H9 (cell line): ENCODE data around the gene CCDC127. TPM values are rescaled to one million over a fixed set of nuclear protein-coding genes. Genes with fewer than 3 reads are reported as not detected.

Source experiments
- DNase-seq: peaks from one replicate; pipeline ENCODE4 v3.0.0-alpha.2; 2017
- H2AFZ ChIP-seq: one replicate; pipeline ENCODE4 v1.6.1; 2013; ENCODE audit warnings: mild to moderate bottlenecking, low read length, control low read depth, moderate library complexity
- H2AK5ac ChIP-seq: 2 replicates; pipeline ENCODE4 v1.6.1; 2013; ENCODE audit warnings: low read length, control low read depth, mixed read lengths; ENCODE audit not compliant: insufficient read length
- H2BK120ac ChIP-seq: one replicate; pipeline ENCODE4 v1.6.1; 2013; ENCODE audit warnings: low read depth, mild to moderate bottlenecking, low read length, control low read depth, inconsistent platforms; ENCODE audit not compliant: poor library complexity, severe bottlenecking
- H2BK12ac ChIP-seq: 2 replicates; pipeline ENCODE4 v1.6.1; 2013; ENCODE audit warnings: low read length, control low read depth, mixed read lengths, low read depth; ENCODE audit not compliant: insufficient read length
- H2BK15ac ChIP-seq: 2 replicates; pipeline ENCODE4 v1.6.1; 2013; ENCODE audit warnings: low read depth, low read length, control low read depth
- H2BK20ac ChIP-seq: one replicate; pipeline ENCODE4 v1.6.1; 2013; ENCODE audit warnings: low read depth, mild to moderate bottlenecking, low read length, control low read depth, inconsistent platforms; ENCODE audit not compliant: poor library complexity, severe bottlenecking
- H2BK5ac ChIP-seq: 2 replicates; pipeline ENCODE4 v1.6.1; 2013; ENCODE audit warnings: low read length, control low read depth, mixed read lengths; ENCODE audit not compliant: insufficient read length
- H3K14ac ChIP-seq: 2 replicates; pipeline ENCODE4 v1.6.1; 2013; ENCODE audit warnings: low read length, control low read depth; ENCODE audit not compliant: insufficient read depth
- H3K18ac ChIP-seq: 2 replicates; pipeline ENCODE4 v1.6.1; 2013; ENCODE audit warnings: low read depth, mild to moderate bottlenecking, mixed read lengths, low read length, control low read depth; ENCODE audit not compliant: insufficient read length
- H3K23ac ChIP-seq: 2 replicates; pipeline ENCODE4 v1.6.1; 2013; ENCODE audit warnings: low read length, control low read depth, mixed read lengths, low read depth; ENCODE audit not compliant: insufficient read length
- H3K23me2 ChIP-seq: 2 replicates; pipeline ENCODE4 v1.6.1; 2013; ENCODE audit warnings: low read depth, mild to moderate bottlenecking, mixed read lengths, low read length, control low read depth; ENCODE audit not compliant: insufficient read length, poor library complexity, severe bottlenecking
- H3K27ac ChIP-seq: 2 replicates; pipeline ENCODE4 v1.5.1; 2013; ENCODE audit warnings: low read length, control low read depth, mixed read lengths, low read depth; ENCODE audit not compliant: insufficient read length
- H3K27me3 ChIP-seq: 2 replicates; pipeline ENCODE4 v1.6.1; 2013; ENCODE audit warnings: low read length, control low read depth, inconsistent platforms; ENCODE audit not compliant: insufficient read depth
- H3K4ac ChIP-seq: 2 replicates; pipeline ENCODE4 v1.6.1; 2013; ENCODE audit warnings: low read depth, mild to moderate bottlenecking, control low read depth, inconsistent platforms, low read length, moderate library complexity
- H3K4me1 ChIP-seq: 2 replicates; pipeline ENCODE4 v1.6.1; 2013; ENCODE audit warnings: low read length, control low read depth, inconsistent platforms; ENCODE audit not compliant: insufficient read depth
- H3K4me2 ChIP-seq: 2 replicates; pipeline ENCODE4 v1.6.1; 2013; ENCODE audit warnings: low read length, control low read depth, mixed read lengths; ENCODE audit not compliant: insufficient read length, insufficient read depth
- H3K56ac ChIP-seq: 2 replicates; pipeline ENCODE4 v1.6.1; 2013; ENCODE audit warnings: low read depth, mild to moderate bottlenecking, mixed read lengths, low read length, control low read depth; ENCODE audit not compliant: insufficient read length
- H3K79me1 ChIP-seq: 2 replicates; pipeline ENCODE4 v1.6.1; 2013; ENCODE audit warnings: low read depth, mild to moderate bottlenecking, moderate library complexity, low read length, control low read depth, inconsistent platforms; ENCODE audit not compliant: insufficient read depth, poor library complexity, severe bottlenecking
- H3K79me2 ChIP-seq: 2 replicates; pipeline ENCODE4 v1.6.1; 2013; ENCODE audit warnings: low read length, control low read depth, inconsistent platforms; ENCODE audit not compliant: insufficient read depth
- H3K9ac ChIP-seq: 2 replicates; pipeline ENCODE4 v1.6.1; 2013; ENCODE audit warnings: low read length, control low read depth, mixed read lengths; ENCODE audit not compliant: insufficient read length; ENCODE audit errors: extremely low read depth
- H3K9me3 ChIP-seq: one replicate; pipeline ENCODE4 v1.6.1; 2013; ENCODE audit warnings: low read depth, low read length, inconsistent platforms; ENCODE audit not compliant: control insufficient read depth
- H3T11ph ChIP-seq: one replicate; pipeline ENCODE4 v1.6.1; 2013; ENCODE audit warnings: mild to moderate bottlenecking, low read length, control low read depth, inconsistent platforms
- H4K20me1 ChIP-seq: one replicate; pipeline ENCODE4 v1.6.1; 2013; ENCODE audit not compliant: control insufficient read depth, insufficient read length, insufficient read depth
- H4K5ac ChIP-seq: 2 replicates; pipeline ENCODE4 v1.6.1; 2013; ENCODE audit warnings: low read depth, mild to moderate bottlenecking, mixed read lengths, low read length, control low read depth; ENCODE audit not compliant: insufficient read length
- H4K8ac ChIP-seq: replicated peaks from 2 replicates; pipeline ENCODE4 v1.6.1; 2013; ENCODE audit warnings: low read length, control low read depth, mixed read lengths, low read depth; ENCODE audit not compliant: insufficient read length
- H4K91ac ChIP-seq: 2 replicates; pipeline ENCODE4 v1.6.1; 2013; ENCODE audit warnings: low read depth, mild to moderate bottlenecking, moderate library complexity, mixed read lengths, low read length, control low read depth; ENCODE audit not compliant: insufficient read length
- H3K27ac Mint-ChIP-seq, 3 experiments: 2 replicates in 2 of 3; 3 replicates in 1 of 3; pipeline ENCODE4 v1.8.0; 2020 to 2021; ENCODE audit warnings: mixed read lengths in 3 of 3, mild to moderate bottlenecking in 1 of 3, moderate library complexity in 1 of 3
- H3K27me3 Mint-ChIP-seq: 2 replicates; pipeline ENCODE4 v1.8.0; 2021; ENCODE audit warnings: low read depth, mild to moderate bottlenecking, moderate library complexity, mixed read lengths
- H3K36me3 Mint-ChIP-seq, 3 experiments: 2 replicates in 2 of 3; 3 replicates in 1 of 3; pipeline ENCODE4 v1.8.0; 2020 to 2021; ENCODE audit warnings: low read depth in 3 of 3, mixed read lengths in 3 of 3; ENCODE audit not compliant: insufficient read depth in 1 of 3
- H3K4me1 Mint-ChIP-seq, 2 experiments: 2 replicates each; pipeline ENCODE4 v1.8.0; 2020; ENCODE audit warnings: mixed read lengths in 2 of 2
- H3K4me3 Mint-ChIP-seq, 2 experiments: 2 replicates in 1 of 2; 3 replicates in 1 of 2; pipeline ENCODE4 v1.8.0; 2020 to 2021; ENCODE audit warnings: mild to moderate bottlenecking in 2 of 2, mixed read lengths in 2 of 2, moderate library complexity in 1 of 2
- H3K9me3 Mint-ChIP-seq, 2 experiments: 2 replicates in 1 of 2; 3 replicates in 1 of 2; pipeline ENCODE4 v1.8.0; 2020; ENCODE audit warnings: mild to moderate bottlenecking in 2 of 2, mixed read lengths in 2 of 2, moderate library complexity in 1 of 2
- WGBS: extraction: QIAGEN DNeasy Blood & Tissue Kit; methylation state at CpG from one replicate; pipeline ENCODE4 v1.1.7; 2013; ENCODE audit warnings: missing lambda C conversion rate, low lambda C conversion rate, mixed read lengths; ENCODE audit not compliant: insufficient read length; ENCODE audit errors: extremely low coverage; 5-methylcytosine and 5-hydroxymethylcytosine counted together
- total RNA-seq: library from RNA; stranded (reverse); gene quantifications from 2 replicates; pipeline ENCODE4 v1.2.1, GENCODE V29; 2021
- TF ChIP-seq, protein P1 (sequence below): fragments of 200-600 bp; sonication (generic); conservative IDR thresholded peaks from 3 replicates; pipeline ENCODE4 v1.8.0; 2021; ENCODE audit warnings: antibody characterized with exemption, mild to moderate bottlenecking

The CCDC127 gene
- total RNA-seq, 1 experiment from 2014 or later = 9.0 TPM

DNA sequence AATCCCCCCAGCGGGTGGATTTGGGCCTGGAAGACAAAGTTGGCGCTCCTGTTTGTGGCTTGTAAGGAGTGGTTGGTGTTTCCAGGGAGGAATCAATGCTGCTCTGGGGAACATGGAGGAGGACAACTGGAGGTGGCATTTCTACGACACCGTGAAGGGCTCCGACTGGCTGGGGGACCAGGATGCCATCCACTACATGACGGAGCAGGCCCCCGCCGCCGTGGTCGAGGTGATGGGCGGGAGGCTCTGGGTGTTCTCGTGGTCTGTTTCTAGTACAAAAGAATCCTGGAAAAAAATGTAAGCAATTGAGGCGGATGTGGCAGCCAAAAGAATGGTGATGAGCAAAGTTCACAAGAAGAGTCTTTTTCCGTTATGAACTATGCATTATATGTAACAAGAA, 7.4 kb upstream of the CCDC127 start:
- no peaks in the 10 kb centered on the region for H3K9me3 Mint-ChIP-seq
- H3K4me1 Mint-ChIP-seq = peaks cover 12% of the 10 kb centered on the region in 2 experiments
- Histone ChIP-seq H3K4me1 (no peaks in the 10 kb centered on the region), H3K79me2 (peaks cover 4% of the 10 kb centered on the region; the same call in 1 of the 2 replicates), H3K56ac (no peak overlapping the region), H3K9ac (no peak overlapping the region), H2AFZ (no peak overlapping the region), H2BK12ac (no peak overlapping the region), H2AK5ac (no peak overlapping the region), H3K4ac (no peak overlapping the region), H2BK20ac (no peak overlapping the region), H3K18ac (no peak overlapping the region), H3K79me1 (no peaks in the 10 kb centered on the region), H4K5ac (no peak overlapping the region), H4K20me1 (no peaks in the 10 kb centered on the region), H3K14ac (no peak overlapping the region), H3K23me2 (no peaks in the 10 kb centered on the region), H3K4me2 (no peak overlapping the region), H4K8ac (no peak overlapping the region), H3K27me3 (no peaks in the 10 kb centered on the region), H3K23ac (no peak overlapping the region), H3K9me3 (no peaks in the 10 kb centered on the region), H3K27ac (no peak overlapping the region), H4K91ac (no peak overlapping the region), H3T11ph (no peak overlapping the region), H2BK5ac (no peak overlapping the region), H2BK120ac (no peak overlapping the region), H2BK15ac (no peak overlapping the region)
- TF ChIP-seq, protein P1, sequence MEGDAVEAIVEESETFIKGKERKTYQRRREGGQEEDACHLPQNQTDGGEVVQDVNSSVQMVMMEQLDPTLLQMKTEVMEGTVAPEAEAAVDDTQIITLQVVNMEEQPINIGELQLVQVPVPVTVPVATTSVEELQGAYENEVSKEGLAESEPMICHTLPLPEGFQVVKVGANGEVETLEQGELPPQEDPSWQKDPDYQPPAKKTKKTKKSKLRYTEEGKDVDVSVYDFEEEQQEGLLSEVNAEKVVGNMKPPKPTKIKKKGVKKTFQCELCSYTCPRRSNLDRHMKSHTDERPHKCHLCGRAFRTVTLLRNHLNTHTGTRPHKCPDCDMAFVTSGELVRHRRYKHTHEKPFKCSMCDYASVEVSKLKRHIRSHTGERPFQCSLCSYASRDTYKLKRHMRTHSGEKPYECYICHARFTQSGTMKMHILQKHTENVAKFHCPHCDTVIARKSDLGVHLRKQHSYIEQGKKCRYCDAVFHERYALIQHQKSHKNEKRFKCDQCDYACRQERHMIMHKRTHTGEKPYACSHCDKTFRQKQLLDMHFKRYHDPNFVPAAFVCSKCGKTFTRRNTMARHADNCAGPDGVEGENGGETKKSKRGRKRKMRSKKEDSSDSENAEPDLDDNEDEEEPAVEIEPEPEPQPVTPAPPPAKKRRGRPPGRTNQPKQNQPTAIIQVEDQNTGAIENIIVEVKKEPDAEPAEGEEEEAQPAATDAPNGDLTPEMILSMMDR = no peak
- no peak for DNase-seq
- H3K4me3 Mint-ChIP-seq = no peak overlapping the region
- H3K27ac Mint-ChIP-seq = no peak overlapping the region
- H3K36me3 Mint-ChIP-seq = peaks cover 38 to 60% (median 52%) of the 10 kb centered on the region in 3 experiments
- no peaks in the 10 kb centered on the region for H3K27me3 Mint-ChIP-seq
- WGBS = no CpG with 5 or more reads among the region's 14 CpGs
